ENCODE measurements around the gene SCN8A. TPM values are rescaled to one million over a fixed set of nuclear protein-coding genes. Genes with fewer than 3 reads are reported as not detected.

SCN8A gene
- total RNA-seq, 1 experiment from 2014 or later: 5.4 TPM

GRCh38 chr12:51818566-51819300, 227.7 kb downstream of the SCN8A start:
- TF ChIP-seq EZH2 (IDR thresholded peaks at IDR 0.05; ENCODE audit: borderline replicate concordance, low read depth, low read length, poor library complexity, severe bottlenecking) (no peak), CTCF (conservative IDR thresholded peaks at IDR 0.05; ENCODE audit: low read depth, low read length) (no peak)
- H3K4me3 ChIP-seq (ENCODE audit: low read depth, low read length, poor library complexity, severe bottlenecking): no peak overlapping the region
- ChIA-PET CTCF (no interaction called here), POLR2A (ENCODE audit: low non-redundant PET) (no interaction called here)
- H3K27me3 ChIP-seq (replicated peaks; ENCODE audit: insufficient read depth, low read depth, low read length, poor library complexity): peaks cover 13% of the 10 kb centered on the region
- BruUV-seq (replicated peaks): no TSS peak
- no peaks in the 10 kb centered on the region for H3K36me3 ChIP-seq (ENCODE audit: insufficient read depth, low read length, poor library complexity, severe bottlenecking)
- intact Hi-C loops (cut with micrococcal nuclease; ENCODE audit: unreplicated experiment): no loop called here
- peaks cover 3% of the 10 kb centered on the region for H3K4me1 ChIP-seq (ENCODE audit: insufficient read depth, low read length, poor library complexity, severe bottlenecking)
- no peak overlapping the region for H3K27ac ChIP-seq (ENCODE audit: low read depth, low read length, poor library complexity, severe bottlenecking)
- no peaks in the 10 kb centered on the region for H3K9me3 ChIP-seq (ENCODE audit: low read depth, low read length, poor library complexity, severe bottlenecking)
- DNase-seq (ENCODE audit: low spot score): no peak

- CTCF ChIA-PET: interaction anchor here (0.5 to 2.0 kb wide), 3 partner anchors 55 to 398 kb away, joined by 3 to 9 read pairs (median 4); no protein-coding TSS in a partner anchor
- H3K9me3 ChIP-seq (ENCODE audit: low read depth, low read length, poor library complexity, severe bottlenecking): no peaks in the 10 kb centered on the region
- H3K27ac ChIP-seq (ENCODE audit: low read depth, low read length, poor library complexity, severe bottlenecking): no peak overlapping the region
- no peak for DNase-seq (ENCODE audit: low spot score)
- TF ChIP-seq EZH2 (IDR thresholded peaks at IDR 0.05; ENCODE audit: borderline replicate concordance, low read depth, low read length, poor library complexity, severe bottlenecking): no peak
- no peak for TF ChIP-seq CTCF (conservative IDR thresholded peaks at IDR 0.05; ENCODE audit: low read depth, low read length)
- peaks cover 7% of the 10 kb centered on the region for H3K27me3 ChIP-seq (replicated peaks; ENCODE audit: insufficient read depth, low read depth, low read length, poor library complexity)
- intact Hi-C loops (cut with micrococcal nuclease; ENCODE audit: unreplicated experiment): loop anchor here (5.0 kb wide), 1 partner anchor 57 kb away; no protein-coding TSS in a partner anchor
- POLR2A ChIA-PET (ENCODE audit: low non-redundant PET): no interaction called here
- H3K36me3 ChIP-seq (ENCODE audit: insufficient read depth, low read length, poor library complexity, severe bottlenecking): no peaks in the 10 kb centered on the region
- peak overlapping the region; percentile 71 for H3K4me3 ChIP-seq (ENCODE audit: low read depth, low read length, poor library complexity, severe bottlenecking)
- BruUV-seq (replicated peaks): no TSS peak
- no peaks in the 10 kb centered on the region for H3K4me1 ChIP-seq (ENCODE audit: insufficient read depth, low read length, poor library complexity, severe bottlenecking)
These were observed 228.9 kb downstream of the SCN8A start for GRCh38 chr12:51819736-51820525.

- peak overlapping the region; percentile 82 for H3K27ac ChIP-seq (ENCODE audit: low read depth, low read length, poor library complexity, severe bottlenecking)
- intact Hi-C loops (cut with micrococcal nuclease; ENCODE audit: unreplicated experiment): loop anchor here (5.0 kb wide), 1 partner anchor 57 kb away; no protein-coding TSS in a partner anchor
- H3K27me3 ChIP-seq (replicated peaks; ENCODE audit: insufficient read depth, low read depth, low read length, poor library complexity): no peaks in the 10 kb centered on the region
- peak overlapping the region; percentile 71 for H3K4me3 ChIP-seq (ENCODE audit: low read depth, low read length, poor library complexity, severe bottlenecking)
- CTCF ChIA-PET: interaction anchor here (0.7 to 2.0 kb wide), 4 partner anchors 9 to 399 kb away, joined by 3 to 9 read pairs (median 4); no protein-coding TSS in a partner anchor
- no peaks in the 10 kb centered on the region for H3K4me1 ChIP-seq (ENCODE audit: insufficient read depth, low read length, poor library complexity, severe bottlenecking)
- BruUV-seq (replicated peaks): no TSS peak
- no peaks in the 10 kb centered on the region for H3K36me3 ChIP-seq (ENCODE audit: insufficient read depth, low read length, poor library complexity, severe bottlenecking)
- no peaks in the 10 kb centered on the region for H3K9me3 ChIP-seq (ENCODE audit: low read depth, low read length, poor library complexity, severe bottlenecking)
- TF ChIP-seq EZH2 (IDR thresholded peaks at IDR 0.05; ENCODE audit: borderline replicate concordance, low read depth, low read length, poor library complexity, severe bottlenecking) (no peak), CTCF (conservative IDR thresholded peaks at IDR 0.05; ENCODE audit: low read depth, low read length) (peak; percentile 37; the same call in 1 of the 2 replicates)
- POLR2A ChIA-PET (ENCODE audit: low non-redundant PET): no interaction called here
- DNase-seq (ENCODE audit: low spot score): peak; percentile 78
These were observed 229.8 kb downstream of the SCN8A start for GRCh38 chr12:51820526-51821439.

Data from A673 (cell line).